HepG2 (cell line): ENCODE results near the gene CUL9. TPM values are rescaled to one million over a fixed set of nuclear protein-coding genes. Genes with fewer than 3 reads are reported as not detected.

Source experiments
- CBFB ChIP-seq: sonication (generic); formaldehyde crosslinking; IDR thresholded peaks from 2 replicates; pipeline ENCODE4 v1.4.0; 2020; ENCODE audit warnings: missing genetic modification reagents
- CREM ChIP-seq, 2 experiments: sonication (generic) in 1 of 2; formaldehyde crosslinking in 1 of 2; IDR thresholded peaks; 2 replicates each; pipeline versions ENCODE4 v1.4.0 to v1.6.1; 2016 to 2020; ENCODE audit warnings: antibody characterized with exemption in 1 of 2, mild to moderate bottlenecking in 1 of 2, missing genetic modification reagents in 1 of 2
- FOXJ3 ChIP-seq: sonication (generic); formaldehyde crosslinking; IDR thresholded peaks from 2 replicates; pipeline ENCODE4 v1.4.0; 2020; ENCODE audit warnings: missing genetic modification reagents, mild to moderate bottlenecking, borderline replicate concordance
- GZF1 ChIP-seq: sonication (generic); formaldehyde crosslinking; IDR thresholded peaks from 2 replicates; pipeline ENCODE4 v1.5.1; 2020; ENCODE audit warnings: mild to moderate bottlenecking, missing genetic modification reagents
- HNF4G ChIP-seq, 2 experiments: sonication (generic) in 1 of 2; formaldehyde crosslinking in 1 of 2; IDR thresholded peaks; 2 replicates each; pipeline versions ENCODE4 v1.4.0 to v1.6.1; 2011 to 2020; ENCODE audit warnings: borderline replicate concordance in 2 of 2, low read depth in 2 of 2, mild to moderate bottlenecking in 2 of 2, low read length in 1 of 2, missing genetic modification reagents in 1 of 2, moderate library complexity in 1 of 2
- HOXA5 ChIP-seq: sonication (generic); formaldehyde crosslinking; IDR thresholded peaks from 2 replicates; pipeline ENCODE4 v1.4.0; 2020; ENCODE audit warnings: missing genetic modification reagents
- JUND ChIP-seq: sonication (generic); formaldehyde crosslinking; IDR thresholded peaks from 2 replicates; pipeline ENCODE4 v1.8.0; 2022; ENCODE audit warnings: mild to moderate bottlenecking, missing genetic modification reagents
- KDM6A ChIP-seq: IDR thresholded peaks from 2 replicates; pipeline ENCODE4 v1.6.1; 2016; ENCODE audit warnings: low read depth
- KMT2A ChIP-seq: sonication (generic); formaldehyde crosslinking; IDR thresholded peaks from 2 replicates; pipeline ENCODE4 v1.4.0; 2020; ENCODE audit warnings: missing genetic modification reagents
- LCORL ChIP-seq, 2 experiments: fragments of 450-650 bp in 1 of 2; sonication (generic) in 1 of 2; formaldehyde crosslinking in 1 of 2; IDR thresholded peaks; 2 replicates each; pipeline versions ENCODE4 v1.5.0 to v1.6.1; 2017 to 2020; ENCODE audit warnings: antibody characterized with exemption in 1 of 2, missing genetic modification reagents in 1 of 2
- MXD4 ChIP-seq: IDR thresholded peaks from 2 replicates; pipeline ENCODE4 v1.6.1; 2016; ENCODE audit warnings: mild to moderate bottlenecking, missing biosample characterization, missing genetic modification reagents
- RBAK ChIP-seq: sonication (generic); formaldehyde crosslinking; IDR thresholded peaks from 2 replicates; pipeline ENCODE4 v1.5.1; 2020; ENCODE audit warnings: mild to moderate bottlenecking, missing genetic modification reagents
- RNF2 ChIP-seq: fragments of 450-650 bp; conservative IDR thresholded peaks from 2 replicates; pipeline ENCODE4 v1.6.1; 2016; ENCODE audit warnings: low read depth
- RXRB ChIP-seq: IDR thresholded peaks from 2 replicates; pipeline ENCODE4 v1.6.1; 2016; ENCODE audit warnings: borderline replicate concordance, missing genetic modification reagents, missing compliant biosample characterization
- SNAPC5 ChIP-seq: sonication (generic); formaldehyde crosslinking; IDR thresholded peaks from 2 replicates; pipeline ENCODE4 v1.8.1; 2023; ENCODE audit warnings: mild to moderate bottlenecking, missing genetic modification reagents, borderline replicate concordance
- SP1 ChIP-seq, 2 experiments: fragments of 450-650 bp in 1 of 2; sonication (generic) in 1 of 2; formaldehyde crosslinking in 1 of 2; IDR thresholded peaks; 2 replicates each; pipeline versions ENCODE4 v1.4.0 to v1.6.1; 2016 to 2020; ENCODE audit warnings: missing genetic modification reagents in 1 of 2
- SP5 ChIP-seq: IDR thresholded peaks from 2 replicates; pipeline ENCODE4 v1.6.1; 2016; ENCODE audit warnings: low read depth, borderline replicate concordance
- YEATS4 ChIP-seq: sonication (generic); formaldehyde crosslinking; IDR thresholded peaks from 2 replicates; pipeline ENCODE4 v1.4.0; 2020; ENCODE audit warnings: missing genetic modification reagents, borderline replicate concordance
- ZBTB10 ChIP-seq: sonication (generic); formaldehyde crosslinking; IDR thresholded peaks from 2 replicates; pipeline ENCODE4 v1.4.0; 2020; ENCODE audit warnings: missing genetic modification reagents, borderline replicate concordance
- ZNF552 ChIP-seq: sonication (generic); formaldehyde crosslinking; IDR thresholded peaks from 2 replicates; pipeline ENCODE4 v1.9.0; 2022; ENCODE audit warnings: missing genetic modification reagents, mild to moderate bottlenecking, borderline replicate concordance
- ZNF557 ChIP-seq: sonication (generic); formaldehyde crosslinking; IDR thresholded peaks from 2 replicates; pipeline ENCODE4 v1.4.0; 2020; ENCODE audit warnings: missing genetic modification reagents
- ZNF569 ChIP-seq: sonication (generic); formaldehyde crosslinking; IDR thresholded peaks from 2 replicates; pipeline ENCODE4 v1.5.0; 2020; ENCODE audit warnings: mild to moderate bottlenecking, missing genetic modification reagents, moderate library complexity, borderline replicate concordance
- ZNF614 ChIP-seq: IDR thresholded peaks from 2 replicates; pipeline ENCODE4 v1.6.1; 2018; ENCODE audit warnings: missing biosample characterization, missing genetic modification reagents, inconsistent platforms, borderline replicate concordance
- ZNF652 ChIP-seq: IDR thresholded peaks from 2 replicates; pipeline ENCODE4 v1.6.1; 2016; ENCODE audit warnings: low read depth, borderline replicate concordance
- ZNF678 ChIP-seq: sonication (generic); formaldehyde crosslinking; IDR thresholded peaks from 2 replicates; pipeline ENCODE4 v1.4.0; 2020; ENCODE audit warnings: mild to moderate bottlenecking, missing genetic modification reagents
- ZNF7 ChIP-seq: IDR thresholded peaks from 2 replicates; pipeline ENCODE4 v1.6.1; 2016; ENCODE audit warnings: missing biosample characterization, missing genetic modification reagents
- ZNF724P ChIP-seq: sonication (generic); formaldehyde crosslinking; IDR thresholded peaks from 2 replicates; pipeline ENCODE4 v1.8.0; 2022; ENCODE audit warnings: missing genetic modification reagents, borderline replicate concordance
- polyA plus RNA-seq, 8 experiments: library from polyadenylated mRNA; depleted of rRNA in 3 of 8; stranded (reverse) in 7 of 8; unstranded in 1 of 8; fragments of >200 nt; fragmentation: Illumina TruSeq in 4 of 8; extraction: Trizol in 4 of 8; gene quantifications; 2 replicates each; pipeline versions ENCODE4 v1.2.1 to v1.2.3, GENCODE V29; 2011 to 2016; ENCODE audit warnings: low read depth in 4 of 8, missing spikeins in 1 of 8, mixed read lengths in 1 of 8; ENCODE audit not compliant: insufficient read depth in 1 of 8
- total RNA-seq, 5 experiments: library from RNA; depleted of rRNA; stranded (reverse); fragments of >200 nt; fragmentation: Illumina TruSeq; extraction: Trizol; gene quantifications; 2 replicates each; pipeline ENCODE4 v1.2.3, GENCODE V29; 2016; ENCODE audit warnings: low read depth in 1 of 5

CUL9 gene
- total and polyA plus RNA-seq, 2 of the 13 experiments (the other 11 are each of a cell fraction or from before 2014, with no cell fraction given) = 11.4 to 13.7 TPM

GRCh38 chr6:43143235-43144128 lies 38.5 kb upstream of the CUL9 start (continued):
- no peak for TF ChIP-seq HNF4G (IDR thresholded peaks at IDR 0.05; ENCODE audit: borderline replicate concordance, low read depth, low read length)
- no peak for TF ChIP-seq HNF4G (CRISPR knock-in tag; IDR thresholded peaks at IDR 0.05; ENCODE audit: borderline replicate concordance, low read depth)
- TF ChIP-seq SP1 (IDR thresholded peaks at IDR 0.05) = no peak
- TF ChIP-seq SP1 (CRISPR knock-in tag; IDR thresholded peaks at IDR 0.05) = peak; percentile 59
- TF ChIP-seq RNF2 = no peak
- TF ChIP-seq ZNF678 (CRISPR knock-in tag) = no peak; the same call in 1 of the 2 replicates
- TF ChIP-seq ZNF7 = no peak
- no peak for TF ChIP-seq RBAK (CRISPR knock-in tag)
- TF ChIP-seq FOXJ3 = peak; percentile 51; the same call in 1 of the 2 replicates
- peak; percentile 59; the same call in 1 of the 2 replicates for TF ChIP-seq MXD4 (CRISPR knock-in tag)
- TF ChIP-seq CREM (IDR thresholded peaks at IDR 0.05) = no peak
- no peak for TF ChIP-seq CREM (CRISPR knock-in tag; IDR thresholded peaks at IDR 0.05)
- peak; percentile 59; the same call in 1 of the 2 replicates for TF ChIP-seq KMT2A
- TF ChIP-seq LCORL (IDR thresholded peaks at IDR 0.05) = no peak
- peak; percentile 94 for TF ChIP-seq LCORL (CRISPR knock-in tag; IDR thresholded peaks at IDR 0.05)
- TF ChIP-seq YEATS4 (CRISPR knock-in tag) = peak; percentile 71; the same call in 1 of the 2 replicates
- no peak for TF ChIP-seq ZNF552 (CRISPR knock-in tag)
- no peak for TF ChIP-seq GZF1 (CRISPR knock-in tag)
- TF ChIP-seq ZNF569 = no peak
- TF ChIP-seq RXRB = peak; percentile 77; the same call in 1 of the 2 replicates
- peak; percentile 54 for TF ChIP-seq ZNF724P (CRISPR knock-in tag)
- no peak for TF ChIP-seq ZNF557 (CRISPR knock-in tag)
- no peak for TF ChIP-seq SNAPC5 (CRISPR knock-in tag)
- TF ChIP-seq ZBTB10 = no peak
- TF ChIP-seq KDM6A = no peak; the same call in 1 of the 2 replicates
- peak; percentile 44; the same call in 1 of the 2 replicates for TF ChIP-seq SP5 (CRISPR knock-in tag)
- TF ChIP-seq CBFB (CRISPR knock-in tag) = peak; percentile 83
- peak; percentile 87 for TF ChIP-seq HOXA5 (CRISPR knock-in tag)
- no peak for TF ChIP-seq JUND (CRISPR knock-in tag)
- TF ChIP-seq ZNF614 (CRISPR knock-in tag) = peak; percentile 78
- TF ChIP-seq ZNF652 = no peak
